Fibroblast of the aortic adventitia (primary cell): ENCODE results near the gene SLFN11. TPM values are rescaled to one million over a fixed set of nuclear protein-coding genes. Genes with fewer than 3 reads are reported as not detected.
"Not testable (repeated sequence)": the region's sequence is repeated elsewhere in the genome, so short reads cannot be mapped to it uniquely, and the experiment has no call there.

Source experiments
- DNase-seq: peaks from one replicate; pipeline ENCODE4 v3.0.0-alpha.2; 2010; ENCODE audit warnings: low read depth
- H3K4me3 ChIP-seq: 2 replicates; pipeline ENCODE4 v1.5.1; 2011; ENCODE audit warnings: low read depth, mild to moderate bottlenecking, control low read depth, low read length, moderate library complexity
- CTCF ChIP-seq: IDR thresholded peaks from 2 replicates; pipeline ENCODE4 v1.5.1; 2011; ENCODE audit warnings: mild to moderate bottlenecking, low read length, control low read depth, inconsistent platforms; ENCODE audit not compliant: insufficient read depth
- total RNA-seq: library from RNA; depleted of rRNA; stranded (reverse); fragments of >200 nt; gene quantifications from 2 replicates; pipeline ENCODE4 v1.2.3, GENCODE V29; 2012; ENCODE audit warnings: low replicate concordance

Gene SLFN11
- total RNA-seq, 1 donor, result 99.2 TPM

DNA sequence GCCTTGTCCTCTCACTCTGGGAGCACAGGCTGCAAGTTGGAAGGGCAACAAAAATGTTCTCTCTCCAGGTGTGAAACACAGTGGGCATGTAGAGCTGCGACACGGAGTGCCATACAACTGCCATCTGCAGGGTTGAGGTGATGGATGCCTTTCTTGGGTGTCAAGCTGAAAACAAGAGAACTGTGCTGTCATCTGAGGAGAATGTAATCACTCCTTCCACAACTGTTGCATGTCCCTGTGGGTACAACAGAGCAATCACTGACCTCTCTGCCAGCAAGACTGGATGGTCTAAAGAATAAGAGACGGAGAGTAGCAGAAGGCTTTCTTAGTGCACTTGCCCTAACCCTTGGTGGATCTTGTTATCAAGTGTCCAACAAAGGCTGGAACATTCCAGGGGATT is 29.2 kb downstream of the SLFN11 start:
- no peak for DNase-seq
- no peak for TF ChIP-seq CTCF
- no peak overlapping the region for H3K4me3 ChIP-seq

DNA sequence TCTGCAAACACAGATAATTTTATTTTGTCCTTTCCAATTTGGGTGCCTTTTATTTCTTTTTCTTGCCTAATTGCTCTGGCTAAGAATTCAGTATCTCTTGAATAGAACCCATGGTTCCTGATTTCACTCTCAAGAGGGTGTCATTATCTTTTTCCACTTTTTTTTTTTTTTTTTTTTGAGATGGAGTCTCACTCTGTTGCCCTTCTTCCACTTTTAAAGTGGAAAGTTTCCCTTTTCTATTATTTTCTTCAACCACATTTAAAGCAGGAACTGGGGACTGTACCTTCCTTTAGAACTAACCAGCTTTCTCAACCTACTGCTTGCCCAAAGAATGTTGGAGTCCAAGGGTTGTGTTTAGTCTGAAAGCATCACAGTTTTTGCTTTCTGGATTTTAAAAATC is 31.1 kb downstream of the SLFN11 start:
- no peak overlapping the region for H3K4me3 ChIP-seq
- no peak for TF ChIP-seq CTCF
- no peak for DNase-seq

GRCh38 chr17:35341411-35341992 is 31.9 kb downstream of the SLFN11 start:
- no peak for DNase-seq
- no peak for TF ChIP-seq CTCF
- no peak overlapping the region for H3K4me3 ChIP-seq

DNA sequence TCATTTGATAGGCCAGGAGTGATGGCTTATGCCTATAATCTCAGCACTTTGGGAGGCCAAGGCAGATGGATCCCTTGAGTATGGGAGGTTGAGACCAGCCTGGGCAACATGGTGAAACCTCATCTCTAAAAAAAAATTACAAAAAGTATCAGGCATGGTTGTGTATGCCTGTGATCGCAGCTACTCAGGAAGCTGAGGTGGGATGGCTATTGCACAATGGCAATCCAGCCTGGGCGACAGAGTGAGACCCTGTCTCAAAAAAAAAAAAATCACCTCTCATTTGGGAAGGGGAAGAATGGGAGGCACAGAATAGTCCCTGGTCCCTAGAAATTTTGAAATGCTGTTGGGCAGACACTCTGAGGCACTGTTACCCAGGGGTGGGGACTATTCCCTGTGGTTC is 35.2 kb downstream of the SLFN11 start:
- no peak for DNase-seq
- no peak overlapping the region for H3K4me3 ChIP-seq
- no peak for TF ChIP-seq CTCF

DNA sequence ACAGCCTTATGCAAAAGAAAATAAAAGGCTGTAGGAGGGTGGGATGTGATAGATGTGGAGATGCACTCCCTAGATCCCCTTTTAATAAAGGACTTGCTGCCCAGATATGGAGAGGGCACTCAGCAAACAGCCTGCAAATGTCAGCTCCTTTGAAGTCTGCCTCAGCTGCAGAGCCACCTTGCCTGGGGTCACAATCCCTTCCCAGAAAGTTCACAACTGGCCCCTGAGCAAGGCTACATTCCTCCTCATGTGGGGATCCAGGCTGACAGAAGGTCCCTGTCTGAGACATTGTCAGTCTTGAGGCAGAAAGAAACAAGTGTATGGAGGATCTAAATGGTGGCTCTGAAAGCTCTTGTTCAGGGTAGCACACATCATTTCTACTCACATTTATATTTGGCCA is 36.1 kb downstream of the SLFN11 start:
- no peak overlapping the region for H3K4me3 ChIP-seq
- TF ChIP-seq CTCF, result no peak
- DNase-seq, result no peak

GRCh38 chr17:35333578-35333977 is 39.8 kb downstream of the SLFN11 start:
- not testable (repeated sequence) for H3K4me3 ChIP-seq, DNase-seq

DNA sequence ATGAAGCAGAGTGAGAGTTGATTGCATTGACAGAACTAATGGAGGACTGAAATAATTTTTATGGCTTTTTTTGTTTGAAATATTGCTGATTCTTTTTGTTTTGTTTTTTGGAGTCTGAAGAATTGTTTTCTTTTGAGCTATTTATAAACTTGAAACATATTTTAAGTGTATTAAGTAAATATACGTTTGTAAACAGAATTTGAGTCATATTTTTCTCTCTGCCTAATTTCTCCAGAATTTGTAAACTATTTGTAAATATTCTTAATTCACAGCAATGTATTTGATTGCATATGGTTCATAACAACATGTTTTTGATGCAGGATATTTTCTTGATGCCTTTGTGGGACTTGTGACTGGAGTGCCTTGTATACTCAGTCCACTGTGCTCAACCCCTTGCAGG is 50.7 kb downstream of the SLFN11 start:
- no peak for TF ChIP-seq CTCF
- H3K4me3 ChIP-seq, result no peak overlapping the region
- DNase-seq, result no peak
